Endothelial cell of umbilical vein (primary cell): ENCODE results near the gene C1QL4. TPM values are rescaled to one million over a fixed set of nuclear protein-coding genes. Genes with fewer than 3 reads are reported as not detected.

ENCODE experiments used
- BruUV-seq: library from RNA; stranded (reverse); fragments of 400-500 nt; replicated peaks from 2 replicates; lab custom pipeline; 2021; lab: Mats Ljungman, UMichigan
- CTCF ChIA-PET: fragments of 300-600, 350-600 bp; sonication (Branson Sonifier 250); formaldehyde crosslinking; loops from one replicate; lab custom pipeline; 2021; ENCODE audit warnings: antibody characterized with exemption, inconsistent platforms; lab: Charles Lee
- POLR2A ChIA-PET: fragments of 300-600, 350-600 bp; sonication (Branson Sonifier 250); formaldehyde crosslinking; loops from one replicate; lab custom pipeline; 2021; ENCODE audit warnings: antibody characterized with exemption, inconsistent platforms; lab: Charles Lee
- DNase-seq: peaks from one replicate; pipeline ENCODE4 v3.0.0-alpha.2; 2011; ENCODE audit warnings: low read depth, low spot score
- FAIRE-seq: peaks from 2 replicates; lab custom pipeline; 2011; peaks lifted over from hg19 to GRCh38; lab: Jason Lieb, UNC
- H2AFZ ChIP-seq: 2 replicates; pipeline ENCODE4 v1.6.0; 2012; ENCODE audit warnings: low read depth, low read length, control low read depth, inconsistent platforms
- H3K27ac ChIP-seq: 2 replicates; pipeline ENCODE4 v1.5.1; 2011; ENCODE audit warnings: low read depth, mild to moderate bottlenecking, control low read depth, low read length, moderate library complexity; ENCODE audit not compliant: insufficient read depth
- H3K27me3 ChIP-seq, 2 experiments: 2 replicates each; pipeline versions ENCODE4 v1.6.0 to v1.6.1; 2011; ENCODE audit warnings: low read length in 2 of 2, mixed read lengths in 1 of 2; ENCODE audit not compliant: control insufficient read depth in 2 of 2, insufficient read depth in 2 of 2
- H3K36me3 ChIP-seq, 2 experiments: 2 replicates in 1 of 2; 3 replicates in 1 of 2; pipeline ENCODE4 v1.5.1; 2011; ENCODE audit warnings: low read length in 2 of 2, mild to moderate bottlenecking in 1 of 2, moderate library complexity in 1 of 2; ENCODE audit not compliant: control insufficient read depth in 2 of 2, insufficient read depth in 2 of 2; ENCODE audit errors: extremely low read depth in 1 of 2
- H3K4me1 ChIP-seq: 3 replicates; pipeline ENCODE4 v1.5.1; 2011; ENCODE audit warnings: mild to moderate bottlenecking, low read length; ENCODE audit not compliant: control insufficient read depth, insufficient read depth; ENCODE audit errors: extremely low read depth
- H3K4me2 ChIP-seq: 2 replicates; pipeline ENCODE4 v1.6.1; 2011; ENCODE audit warnings: low read length, control low read depth, mixed read lengths; ENCODE audit not compliant: insufficient read depth
- H3K4me3 ChIP-seq, 3 experiments: fragments of 200-600 bp in 1 of 3; sonication (generic), shearing (Covaris generic) in 1 of 3; replicated peaks in 1 of 3; 2 replicates each; pipeline ENCODE4 v1.5.1; 2011 to 2016; ENCODE audit warnings: control low read depth in 3 of 3, low read length in 3 of 3, mild to moderate bottlenecking in 2 of 3, inconsistent platforms in 1 of 3, low read depth in 1 of 3, moderate library complexity in 1 of 3; ENCODE audit not compliant: insufficient read depth in 1 of 3
- H3K79me2 ChIP-seq: 2 replicates; pipeline ENCODE4 v1.6.0; 2012; ENCODE audit warnings: low read length, inconsistent platforms; ENCODE audit not compliant: control insufficient read depth, insufficient read depth
- H3K9ac ChIP-seq: replicated peaks from 2 replicates; pipeline ENCODE3; 2011; ENCODE audit warnings: low read length, control low read depth; ENCODE audit not compliant: insufficient read depth; ENCODE audit errors: extremely low read depth
- H3K9me1 ChIP-seq: replicated peaks from 3 replicates; pipeline ENCODE4 v1.6.0; 2011; ENCODE audit warnings: mild to moderate bottlenecking, low read length; ENCODE audit not compliant: control insufficient read depth, insufficient read depth; ENCODE audit errors: extremely low read depth
- H3K9me3 ChIP-seq: replicated peaks from 2 replicates; pipeline ENCODE4 v1.5.1; 2012; ENCODE audit warnings: low read length, inconsistent platforms; ENCODE audit not compliant: control insufficient read depth, insufficient read depth
- H4K20me1 ChIP-seq: replicated peaks from 2 replicates; pipeline ENCODE3; 2011; ENCODE audit warnings: mild to moderate bottlenecking, low read length; ENCODE audit not compliant: control insufficient read depth, insufficient read depth; ENCODE audit errors: extremely low read depth
- EZH2 ChIP-seq: IDR thresholded peaks from 2 replicates; pipeline ENCODE4 v1.6.1; 2012; ENCODE audit warnings: borderline replicate concordance, low read depth, mild to moderate bottlenecking, moderate library complexity, low read length, inconsistent platforms; ENCODE audit not compliant: severe bottlenecking
- FOS ChIP-seq: IDR thresholded peaks from 2 replicates; pipeline ENCODE4 v1.6.1; 2011; ENCODE audit warnings: mild to moderate bottlenecking, low read length, moderate library complexity, borderline replicate concordance; ENCODE audit not compliant: insufficient read depth
- GATA2 ChIP-seq: IDR thresholded peaks from 2 replicates; pipeline ENCODE4 v1.7.0; 2011; ENCODE audit warnings: low read depth, mild to moderate bottlenecking, moderate library complexity, mixed read lengths, low read length; ENCODE audit not compliant: insufficient read length, insufficient read depth
- JUN ChIP-seq: IDR thresholded peaks from 2 replicates; pipeline ENCODE4 v1.6.1; 2011; ENCODE audit warnings: borderline replicate concordance, low read depth; ENCODE audit not compliant: insufficient read length, insufficient read depth
- MYC ChIP-seq: IDR thresholded peaks from one replicate; pipeline ENCODE4 v1.6.1; 2011; ENCODE audit warnings: mild to moderate bottlenecking, low read depth, low read length
- POLR2A ChIP-seq: IDR thresholded peaks from 2 replicates; pipeline ENCODE4 v1.6.1; 2012; ENCODE audit warnings: low read depth, mild to moderate bottlenecking, control low read depth, low read length
- POLR2AphosphoS5 ChIP-seq: IDR thresholded peaks from 2 replicates; pipeline ENCODE4 v1.6.1; 2012; ENCODE audit warnings: low read depth, mild to moderate bottlenecking, control low read depth, low read length, moderate library complexity; ENCODE audit not compliant: insufficient read depth
- dilution Hi-C: fragments of 300-500 bp; cut with MboI; formaldehyde crosslinking; loops from one replicate; pipeline ENCODE4 v1.15.0; 2019; ENCODE audit warnings: low sequenced_read_pairs; ENCODE audit not compliant: extremely low pct_ligation_motif_present
- intact Hi-C: fragments of 100-400 bp; cut with micrococcal nuclease; formaldehyde crosslinking; loops from one replicate; pipeline ENCODE4 v1.10.0; 2022
- polyA plus RNA-seq, 4 experiments: library from polyadenylated mRNA; depleted of rRNA in 3 of 4; stranded (reverse) in 3 of 4; unstranded in 1 of 4; fragments of >200 nt; gene quantifications; 2 replicates each; pipeline versions ENCODE4 v1.2.1 to v1.2.3, GENCODE V29; 2011 to 2012; ENCODE audit warnings: missing spikeins in 1 of 4
- total RNA-seq: library from RNA; stranded (reverse); gene quantifications from 2 replicates; pipeline ENCODE4 v1.2.3, GENCODE V29; 2021
- TF ChIP-seq, protein P1 (sequence below), 2 donors: IDR thresholded peaks; 1 replicate in 1 of 2; 2 replicates in 1 of 2; pipeline ENCODE4 v1.5.1; 2011; ENCODE audit warnings: low read length in 2 of 2, mild to moderate bottlenecking in 2 of 2, moderate library complexity in 2 of 2, control low read depth in 1 of 2, inconsistent platforms in 1 of 2, low read depth in 1 of 2; ENCODE audit not compliant: insufficient read depth in 1 of 2; ENCODE audit errors: extremely low read depth in 1 of 2

Gene C1QL4
- total and polyA plus RNA-seq, 2 donors (not counting 3 experiments of a cell fraction or from before 2014, with no cell fraction given) = not detected

- intact Hi-C loops = no loop called here
- Histone ChIP-seq H3K9me3 (no peaks in the 10 kb centered on the region), H3K4me1 (no peaks in the 10 kb centered on the region), H3K27me3 (peaks cover 12 to 22% of the 10 kb centered on the region in 2 experiments), H2AFZ (no peak overlapping the region), H3K4me2 (no peak overlapping the region), H3K79me2 (no peaks in the 10 kb centered on the region), H3K27ac (no peak overlapping the region), H3K36me3 (no peaks in the 10 kb centered on the region), H3K4me3 (no peak overlapping the region), H3K9me1 (no peaks in the 10 kb centered on the region), H4K20me1 (no peaks in the 10 kb centered on the region), H3K9ac (no peak overlapping the region)
- no TSS peak for BruUV-seq
- dilution Hi-C loops = no loop called here
- CTCF ChIA-PET = interaction anchor here (0.8 to 4.0 kb wide), 7 partner anchors 9 to 249 kb away, joined by 3 to 24 read pairs (median 7); partner anchors contain the start of gene PRPH
- POLR2A ChIA-PET = interaction anchor here (0.6 kb wide), 1 partner anchor 600 kb away, joined by 5 read pairs; no protein-coding TSS in a partner anchor
- FAIRE-seq (no peak), DNase-seq (no peak)
- TF ChIP-seq, protein P1, sequence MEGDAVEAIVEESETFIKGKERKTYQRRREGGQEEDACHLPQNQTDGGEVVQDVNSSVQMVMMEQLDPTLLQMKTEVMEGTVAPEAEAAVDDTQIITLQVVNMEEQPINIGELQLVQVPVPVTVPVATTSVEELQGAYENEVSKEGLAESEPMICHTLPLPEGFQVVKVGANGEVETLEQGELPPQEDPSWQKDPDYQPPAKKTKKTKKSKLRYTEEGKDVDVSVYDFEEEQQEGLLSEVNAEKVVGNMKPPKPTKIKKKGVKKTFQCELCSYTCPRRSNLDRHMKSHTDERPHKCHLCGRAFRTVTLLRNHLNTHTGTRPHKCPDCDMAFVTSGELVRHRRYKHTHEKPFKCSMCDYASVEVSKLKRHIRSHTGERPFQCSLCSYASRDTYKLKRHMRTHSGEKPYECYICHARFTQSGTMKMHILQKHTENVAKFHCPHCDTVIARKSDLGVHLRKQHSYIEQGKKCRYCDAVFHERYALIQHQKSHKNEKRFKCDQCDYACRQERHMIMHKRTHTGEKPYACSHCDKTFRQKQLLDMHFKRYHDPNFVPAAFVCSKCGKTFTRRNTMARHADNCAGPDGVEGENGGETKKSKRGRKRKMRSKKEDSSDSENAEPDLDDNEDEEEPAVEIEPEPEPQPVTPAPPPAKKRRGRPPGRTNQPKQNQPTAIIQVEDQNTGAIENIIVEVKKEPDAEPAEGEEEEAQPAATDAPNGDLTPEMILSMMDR (IDR thresholded peaks at IDR 0.05; ENCODE audit: extremely low read depth in 1 of 2, insufficient read depth in 1 of 2, low read depth in 1 of 2, low read length in 2 of 2) = no peak
- no peak for TF ChIP-seq FOS
- no peak for TF ChIP-seq MYC
- TF ChIP-seq EZH2 = no peak
- TF ChIP-seq POLR2A = no peak
Measured at GRCh38 chr12:49304161-49304560, 32.8 kb downstream of the C1QL4 start.

DNA sequence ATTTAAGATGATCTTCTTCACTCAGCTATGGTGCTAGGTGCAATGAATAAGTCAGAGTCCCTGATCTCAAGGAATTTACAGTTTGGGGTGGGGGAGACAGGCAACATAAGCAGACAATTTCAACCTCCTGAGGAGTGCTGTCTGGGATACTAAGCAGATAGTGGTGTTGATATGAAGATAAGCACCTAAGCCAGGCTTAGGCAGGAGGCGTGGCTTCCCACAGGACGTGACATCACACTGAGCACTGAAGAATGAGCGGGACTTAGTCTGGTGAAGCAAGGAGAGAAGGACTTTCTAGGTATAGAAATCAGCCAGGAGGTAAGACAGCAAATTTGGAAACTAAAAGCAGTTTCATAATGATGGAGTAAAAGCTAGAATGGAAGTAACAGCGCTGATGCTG, 35.2 kb downstream of the C1QL4 start:
- CTCF ChIA-PET = interaction anchor here (1.1 to 4.0 kb wide), 2 partner anchors 13 to 57 kb away, joined by 3 to 24 read pairs; no protein-coding TSS in a partner anchor

More for the DNA sequence above, 35.2 kb downstream of the C1QL4 start:
- H3K9ac ChIP-seq = no peak overlapping the region
- H3K27ac ChIP-seq = no peak overlapping the region
- dilution Hi-C loops = no loop called here
- POLR2A ChIA-PET = no interaction called here
- intact Hi-C loops = no loop called here
- no peaks in the 10 kb centered on the region for H3K79me2 ChIP-seq
- FAIRE-seq = peak; percentile 12
- no TSS peak for BruUV-seq
- no peaks in the 10 kb centered on the region for H4K20me1 ChIP-seq
- no peaks in the 10 kb centered on the region for H3K9me3 ChIP-seq
- H3K4me2 ChIP-seq = no peak overlapping the region
- no peak for DNase-seq
- no peaks in the 10 kb centered on the region for H3K36me3 ChIP-seq
- no peaks in the 10 kb centered on the region for H3K4me1 ChIP-seq
- peaks cover 22 to 28% of the 10 kb centered on the region in 2 experiments for H3K27me3 ChIP-seq
- H3K4me3 ChIP-seq = no peak overlapping the region
- peak overlapping the region; percentile 23 for H2AFZ ChIP-seq
- no peaks in the 10 kb centered on the region for H3K9me1 ChIP-seq
- TF ChIP-seq GATA2 = no peak
- no peak for TF ChIP-seq POLR2AphosphoS5
- TF ChIP-seq POLR2A = no peak
- TF ChIP-seq FOS = no peak
- TF ChIP-seq, protein P1 (IDR thresholded peaks at IDR 0.05; ENCODE audit: extremely low read depth in 1 of 2, insufficient read depth in 1 of 2, low read depth in 1 of 2, low read length in 2 of 2) = no peak
- TF ChIP-seq JUN = no peak
